Measurements from ENCODE around the gene LRMDA. TPM values are rescaled to one million over a fixed set of nuclear protein-coding genes. Genes with fewer than 3 reads are reported as not detected.

The LRMDA gene
- total and polyA plus RNA-seq, 2 of the 13 experiments (the other 11 are each of a cell fraction or from before 2014, with no cell fraction given) = 13.4 to 22.0 TPM

DNA sequence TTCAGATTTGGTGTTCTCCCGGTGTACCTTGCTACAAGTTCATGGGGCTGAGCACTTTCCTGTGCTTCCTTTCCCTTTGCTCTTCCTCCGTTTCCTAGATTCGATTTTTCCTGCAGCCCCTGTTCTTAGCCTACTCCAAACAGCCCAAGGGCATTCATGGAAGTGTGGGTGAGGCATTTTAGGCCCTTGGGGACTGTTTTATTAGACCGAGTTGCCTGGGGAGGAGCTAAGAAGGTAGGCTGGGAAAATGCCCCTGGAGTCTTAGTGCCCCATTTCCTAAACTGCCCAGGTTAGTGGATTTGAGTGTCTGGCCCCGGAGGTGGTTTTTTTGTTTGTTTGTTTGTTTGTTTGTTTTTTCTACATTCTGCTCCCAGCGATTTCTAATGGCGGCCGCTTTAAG lies 1.8 kb downstream of the LRMDA start:
- no peaks in the 10 kb centered on the region for H3K9me3 ChIP-seq (ENCODE audit: low read length)
- in situ Hi-C loops (cut with HindIII; ENCODE audit: extremely low pct_ligation_motif_present, low pct_unique_long_range_greater_than_20kb) = loop anchor here (5.0 kb wide), 1 partner anchor 64 kb away; no protein-coding TSS in a partner anchor
- TF ChIP-seq, protein P1, sequence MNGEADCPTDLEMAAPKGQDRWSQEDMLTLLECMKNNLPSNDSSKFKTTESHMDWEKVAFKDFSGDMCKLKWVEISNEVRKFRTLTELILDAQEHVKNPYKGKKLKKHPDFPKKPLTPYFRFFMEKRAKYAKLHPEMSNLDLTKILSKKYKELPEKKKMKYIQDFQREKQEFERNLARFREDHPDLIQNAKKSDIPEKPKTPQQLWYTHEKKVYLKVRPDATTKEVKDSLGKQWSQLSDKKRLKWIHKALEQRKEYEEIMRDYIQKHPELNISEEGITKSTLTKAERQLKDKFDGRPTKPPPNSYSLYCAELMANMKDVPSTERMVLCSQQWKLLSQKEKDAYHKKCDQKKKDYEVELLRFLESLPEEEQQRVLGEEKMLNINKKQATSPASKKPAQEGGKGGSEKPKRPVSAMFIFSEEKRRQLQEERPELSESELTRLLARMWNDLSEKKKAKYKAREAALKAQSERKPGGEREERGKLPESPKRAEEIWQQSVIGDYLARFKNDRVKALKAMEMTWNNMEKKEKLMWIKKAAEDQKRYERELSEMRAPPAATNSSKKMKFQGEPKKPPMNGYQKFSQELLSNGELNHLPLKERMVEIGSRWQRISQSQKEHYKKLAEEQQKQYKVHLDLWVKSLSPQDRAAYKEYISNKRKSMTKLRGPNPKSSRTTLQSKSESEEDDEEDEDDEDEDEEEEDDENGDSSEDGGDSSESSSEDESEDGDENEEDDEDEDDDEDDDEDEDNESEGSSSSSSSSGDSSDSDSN (CRISPR knock-in tag; IDR thresholded peaks at IDR 0.05) = no peak
- TF ChIP-seq ERF (CRISPR knock-in tag; IDR thresholded peaks at IDR 0.05) (0 out of 2 replicates have a peak, but pooled peaks have one; percentile 16), ZNF619 (CRISPR knock-in tag; IDR thresholded peaks at IDR 0.05) (no peak), ZNF782 (CRISPR knock-in tag; IDR thresholded peaks at IDR 0.05; ENCODE audit: borderline replicate concordance) (peak; percentile 19; the same call in 1 of the 2 replicates), ZBTB42 (CRISPR knock-in tag; IDR thresholded peaks at IDR 0.05) (no peak), POGZ (CRISPR knock-in tag; IDR thresholded peaks at IDR 0.05) (peak; percentile 4; the same call in 1 of the 2 replicates), MED8 (CRISPR knock-in tag; IDR thresholded peaks at IDR 0.05; ENCODE audit: insufficient replicate concordance) (peak; percentile 10), ZNF263 (CRISPR knock-in tag; IDR thresholded peaks at IDR 0.05) (no peak)
- TF ChIP-seq, protein P2, sequence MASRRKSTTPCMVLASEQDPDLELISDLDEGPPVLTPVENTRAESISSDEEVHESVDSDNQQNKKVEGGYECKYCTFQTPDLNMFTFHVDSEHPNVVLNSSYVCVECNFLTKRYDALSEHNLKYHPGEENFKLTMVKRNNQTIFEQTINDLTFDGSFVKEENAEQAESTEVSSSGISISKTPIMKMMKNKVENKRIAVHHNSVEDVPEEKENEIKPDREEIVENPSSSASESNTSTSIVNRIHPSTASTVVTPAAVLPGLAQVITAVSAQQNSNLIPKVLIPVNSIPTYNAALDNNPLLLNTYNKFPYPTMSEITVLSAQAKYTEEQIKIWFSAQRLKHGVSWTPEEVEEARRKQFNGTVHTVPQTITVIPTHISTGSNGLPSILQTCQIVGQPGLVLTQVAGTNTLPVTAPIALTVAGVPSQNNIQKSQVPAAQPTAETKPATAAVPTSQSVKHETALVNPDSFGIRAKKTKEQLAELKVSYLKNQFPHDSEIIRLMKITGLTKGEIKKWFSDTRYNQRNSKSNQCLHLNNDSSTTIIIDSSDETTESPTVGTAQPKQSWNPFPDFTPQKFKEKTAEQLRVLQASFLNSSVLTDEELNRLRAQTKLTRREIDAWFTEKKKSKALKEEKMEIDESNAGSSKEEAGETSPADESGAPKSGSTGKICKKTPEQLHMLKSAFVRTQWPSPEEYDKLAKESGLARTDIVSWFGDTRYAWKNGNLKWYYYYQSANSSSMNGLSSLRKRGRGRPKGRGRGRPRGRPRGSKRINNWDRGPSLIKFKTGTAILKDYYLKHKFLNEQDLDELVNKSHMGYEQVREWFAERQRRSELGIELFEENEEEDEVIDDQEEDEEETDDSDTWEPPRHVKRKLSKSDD (CRISPR knock-in tag; IDR thresholded peaks at IDR 0.05; ENCODE audit: low read depth) = no peak
- H3K4me3 ChIP-seq (replicated peaks in 1 of 3; ENCODE audit: insufficient read depth in 1 of 3, low read depth in 2 of 3, low read length in 3 of 3) = peak overlapping the region; percentile 77 to 95 (median 79); a peak in 5 of 6 replicates
- no peak for ATAC-seq
- H3K79me2 ChIP-seq (ENCODE audit: insufficient read depth, low read length) = peaks cover 21% of the 10 kb centered on the region
- H3K27ac ChIP-seq (ENCODE audit: extremely low read length, insufficient read depth, low read length) = peak overlapping the region; percentile 92
- POLR2A ChIA-PET = interaction anchor here (1.1 to 12.3 kb wide), 10 partner anchors 24 to 618 kb away, joined by 3 to 219 read pairs (median 4); partner anchors contain the start of gene ZNF503
- H4K20me1 ChIP-seq (ENCODE audit: insufficient read depth, low read length) = no peaks in the 10 kb centered on the region
- peak overlapping the region; percentile 97 for H3K4me2 ChIP-seq (ENCODE audit: low read depth, low read length)
- H3K4me1 ChIP-seq (ENCODE audit: insufficient read depth, low read length) = peaks cover 90% of the 10 kb centered on the region
- no peak for DNase-seq (ENCODE audit: low spot score)
- no peaks in the 10 kb centered on the region for H3K36me3 ChIP-seq (replicated peaks in 1 of 2; ENCODE audit: control insufficient read depth in 1 of 2, insufficient read depth in 2 of 2, low read length in 2 of 2)
- CTCF ChIA-PET (ENCODE audit: low intra/inter-chr PET ratio, low total read pairs) = no interaction called here
- BruUV-seq (replicated peaks) = no TSS peak
- intact Hi-C loops (cut with micrococcal nuclease; ENCODE audit: unreplicated experiment) = loop anchor here (5.0 to 10.0 kb wide), 2 partner anchors 64 to 92 kb away; no protein-coding TSS in a partner anchor
- no peaks in the 10 kb centered on the region for H3K27me3 ChIP-seq (ENCODE audit: control insufficient read depth in 1 of 2, insufficient read depth in 2 of 2, low read length in 2 of 2)
- peak overlapping the region; percentile 15 for H2AFZ ChIP-seq (ENCODE audit: low read length)
- WGBS (ENCODE audit: low lambda C conversion rate) = 43% methylated on average over 8 of the region's 8 CpGs
- peak overlapping the region; percentile 91 for H3K9ac ChIP-seq (ENCODE audit: insufficient read depth, low read depth, low read length)
- FAIRE-seq = peak; percentile 8

Measured in HepG2 (cell line).